ENCODE results near the gene NDRG2. TPM values are rescaled to one million over a fixed set of nuclear protein-coding genes. Genes with fewer than 3 reads are reported as not detected.

Gene NDRG2
- total and polyA plus RNA-seq, 9 of the 15 experiments (the other 6 are each of a cell fraction or from before 2014, with no cell fraction given) = 10.1 to 105 (median 41.0) TPM

DNA sequence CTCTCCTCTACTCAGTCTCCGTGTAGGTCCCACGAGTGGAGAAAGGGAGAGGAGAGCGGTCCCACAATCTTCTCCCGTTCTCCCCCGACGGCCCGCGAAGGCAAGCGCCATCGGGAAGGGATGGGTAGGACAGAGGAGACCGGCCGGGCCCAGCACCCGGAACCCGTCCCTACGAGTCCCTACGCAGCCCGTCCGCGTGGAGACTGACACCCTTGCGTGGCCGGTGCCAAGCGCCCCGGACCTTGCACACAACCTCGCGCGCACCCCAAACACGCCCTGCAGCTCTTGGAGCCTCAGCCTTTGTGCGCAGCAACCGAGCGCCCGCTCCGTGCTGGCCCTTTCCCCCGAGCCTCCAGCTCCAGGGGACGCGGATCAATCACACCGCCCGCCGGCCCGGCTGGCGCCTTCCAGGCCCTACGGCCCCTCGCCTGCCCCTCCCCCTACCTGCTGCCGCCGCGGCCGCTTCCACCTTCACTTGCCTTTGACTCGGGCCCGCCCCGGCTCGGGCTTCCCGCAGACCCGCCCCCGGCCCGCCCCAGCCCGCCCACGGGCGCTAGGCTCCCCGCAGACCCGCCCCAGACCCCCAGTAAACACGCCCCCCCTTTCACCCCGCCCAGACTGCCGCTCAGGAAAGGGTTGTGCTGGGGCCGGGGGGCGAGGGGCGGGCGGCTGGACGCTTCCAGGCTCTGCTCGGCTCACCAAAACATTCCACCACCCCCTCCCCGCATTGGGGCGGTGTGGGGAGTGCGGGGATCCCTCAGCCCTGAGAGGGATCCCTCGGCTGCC lies at the start of gene NDRG2 (continued):
- TF ChIP-seq ZMIZ1 (IDR thresholded peaks at IDR 0.05; ENCODE audit: low read depth in 2 of 2, low read length in 2 of 2) (no peak), MAZ (CRISPR knock-in tag; conservative IDR thresholded peaks at IDR 0.05 in 1 of 2, IDR thresholded peaks at IDR 0.05 in 1 of 2) (peak; percentile 15 to 55; a peak in 2 of 4 replicates), RBFOX2 (IDR thresholded peaks at IDR 0.05; ENCODE audit: low read depth, low read length) (peak; percentile 79), ZEB2 (IDR thresholded peaks at IDR 0.05) (no peak), THRAP3 (IDR thresholded peaks at IDR 0.05; ENCODE audit: borderline replicate concordance) (no peak), ZBTB33 (CRISPR knock-in tag; IDR thresholded peaks at IDR 0.05) (no peak), TAF1 (IDR thresholded peaks at IDR 0.05; ENCODE audit: control insufficient read depth, extremely low read depth, insufficient read depth, low read length, severe bottlenecking) (peak; percentile 45), ZNF699 (CRISPR knock-in tag; IDR thresholded peaks at IDR 0.05; ENCODE audit: insufficient replicate concordance) (no peak), CBX8 (IDR thresholded peaks at IDR 0.05; ENCODE audit: borderline replicate concordance, extremely low read depth, low read depth, low read length, poor library complexity, severe bottlenecking) (no peak), NKRF (IDR thresholded peaks at IDR 0.05; ENCODE audit: borderline replicate concordance) (peak; percentile 14; the same call in 1 of the 2 replicates), ZNF507 (tag; conservative IDR thresholded peaks at IDR 0.05) (no peak), ELK3 (CRISPR knock-in tag; IDR thresholded peaks at IDR 0.05) (no peak), ESRRA (IDR thresholded peaks at IDR 0.05; ENCODE audit: borderline replicate concordance, low read depth) (peak; percentile 73), KLF16 (IDR thresholded peaks at IDR 0.05) (no peak), RAD51 (IDR thresholded peaks at IDR 0.05; ENCODE audit: borderline replicate concordance, low read depth) (no peak)
- TF ChIP-seq, protein P1, sequence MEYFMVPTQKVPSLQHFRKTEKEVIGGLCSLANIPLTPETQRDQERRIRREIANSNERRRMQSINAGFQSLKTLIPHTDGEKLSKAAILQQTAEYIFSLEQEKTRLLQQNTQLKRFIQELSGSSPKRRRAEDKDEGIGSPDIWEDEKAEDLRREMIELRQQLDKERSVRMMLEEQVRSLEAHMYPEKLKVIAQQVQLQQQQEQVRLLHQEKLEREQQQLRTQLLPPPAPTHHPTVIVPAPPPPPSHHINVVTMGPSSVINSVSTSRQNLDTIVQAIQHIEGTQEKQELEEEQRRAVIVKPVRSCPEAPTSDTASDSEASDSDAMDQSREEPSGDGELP (CRISPR knock-in tag; IDR thresholded peaks at IDR 0.05; ENCODE audit: borderline replicate concordance) = 0 out of 2 replicates have a peak, but pooled peaks have one; percentile 32

Data from K562 (cell line).